Measurements from ENCODE around the gene E2F7. TPM values are rescaled to one million over a fixed set of nuclear protein-coding genes. Genes with fewer than 3 reads are reported as not detected.

Gene E2F7
- total RNA-seq: 15.9 and 17.5 TPM in 2 replicates
- long read RNA-seq, partial matches to known transcripts: 6 of 10 reads
- long read RNA-seq, other reads (novel, unspliced or antisense): 2 of 10 reads

DNA sequence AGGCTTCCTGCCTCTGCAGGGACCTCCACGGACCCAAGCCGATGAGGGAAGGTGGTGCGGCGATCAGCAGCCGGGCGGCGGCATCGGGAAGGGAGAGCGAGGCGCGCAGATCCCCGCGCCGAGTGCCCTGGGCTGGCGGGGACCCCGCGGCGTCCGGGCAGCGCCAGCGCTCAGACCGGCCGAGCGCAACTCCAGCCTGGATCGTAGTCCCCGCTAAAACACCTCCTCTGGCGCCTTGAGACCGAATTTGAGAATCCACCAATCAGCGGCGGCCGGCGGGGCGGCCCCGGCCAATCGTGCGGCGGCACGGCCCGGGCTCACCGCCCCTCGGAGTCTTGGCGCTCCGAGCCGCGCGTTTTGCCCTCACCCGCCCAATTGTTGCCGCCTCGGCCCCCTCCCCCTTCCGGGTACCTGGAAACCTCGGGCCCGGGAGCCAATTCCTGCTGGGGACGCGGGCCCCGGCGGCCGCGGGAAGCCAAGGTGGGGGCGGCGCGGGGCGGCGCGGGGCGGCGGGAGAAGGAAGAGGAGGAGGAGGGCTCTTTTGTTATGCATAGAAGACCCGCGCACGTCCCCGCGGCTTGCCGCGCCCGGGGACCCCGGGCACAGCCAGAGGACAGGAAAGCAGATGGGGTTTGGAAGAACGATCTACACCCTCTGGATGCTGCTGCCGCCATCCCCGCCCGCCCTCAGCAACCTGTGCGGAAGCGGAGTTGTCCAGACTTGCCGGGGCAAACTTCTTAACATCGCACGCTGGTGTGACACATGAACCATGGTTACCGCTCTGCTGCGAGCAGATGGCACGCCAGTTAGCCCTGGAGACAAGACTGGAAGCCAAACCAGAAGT is at the start of gene E2F7:
E2F7 (minus strand) TSS at position 209 of the 844 bp plus-strand sequence. CDS start 934 bp downstream, outside the sequence.
- Mint-ChIP-seq H3K4me3 (ENCODE audit: low read depth) (peak within 1 kb of the TSS; percentile 89), H3K36me3 (ENCODE audit: insufficient read depth) (peaks cover 3% of the 10 kb centered on the region), H3K27me3 (peaks cover 7% of the 10 kb centered on the region), H3K4me1 (ENCODE audit: low read depth) (peaks cover 13% of the 10 kb centered on the region), H3K9me3 (ENCODE audit: low read depth) (no peaks in the 10 kb centered on the region), H3K27ac (peak within 1 kb of the TSS; percentile 93)
- DNase-seq (ENCODE audit: low spot score, unreplicated experiment): peak; percentile 89
- TF ChIP-seq, protein P1, sequence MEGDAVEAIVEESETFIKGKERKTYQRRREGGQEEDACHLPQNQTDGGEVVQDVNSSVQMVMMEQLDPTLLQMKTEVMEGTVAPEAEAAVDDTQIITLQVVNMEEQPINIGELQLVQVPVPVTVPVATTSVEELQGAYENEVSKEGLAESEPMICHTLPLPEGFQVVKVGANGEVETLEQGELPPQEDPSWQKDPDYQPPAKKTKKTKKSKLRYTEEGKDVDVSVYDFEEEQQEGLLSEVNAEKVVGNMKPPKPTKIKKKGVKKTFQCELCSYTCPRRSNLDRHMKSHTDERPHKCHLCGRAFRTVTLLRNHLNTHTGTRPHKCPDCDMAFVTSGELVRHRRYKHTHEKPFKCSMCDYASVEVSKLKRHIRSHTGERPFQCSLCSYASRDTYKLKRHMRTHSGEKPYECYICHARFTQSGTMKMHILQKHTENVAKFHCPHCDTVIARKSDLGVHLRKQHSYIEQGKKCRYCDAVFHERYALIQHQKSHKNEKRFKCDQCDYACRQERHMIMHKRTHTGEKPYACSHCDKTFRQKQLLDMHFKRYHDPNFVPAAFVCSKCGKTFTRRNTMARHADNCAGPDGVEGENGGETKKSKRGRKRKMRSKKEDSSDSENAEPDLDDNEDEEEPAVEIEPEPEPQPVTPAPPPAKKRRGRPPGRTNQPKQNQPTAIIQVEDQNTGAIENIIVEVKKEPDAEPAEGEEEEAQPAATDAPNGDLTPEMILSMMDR (IDR thresholded peaks at IDR 0.05; ENCODE audit: unreplicated experiment): no peak

DNA sequence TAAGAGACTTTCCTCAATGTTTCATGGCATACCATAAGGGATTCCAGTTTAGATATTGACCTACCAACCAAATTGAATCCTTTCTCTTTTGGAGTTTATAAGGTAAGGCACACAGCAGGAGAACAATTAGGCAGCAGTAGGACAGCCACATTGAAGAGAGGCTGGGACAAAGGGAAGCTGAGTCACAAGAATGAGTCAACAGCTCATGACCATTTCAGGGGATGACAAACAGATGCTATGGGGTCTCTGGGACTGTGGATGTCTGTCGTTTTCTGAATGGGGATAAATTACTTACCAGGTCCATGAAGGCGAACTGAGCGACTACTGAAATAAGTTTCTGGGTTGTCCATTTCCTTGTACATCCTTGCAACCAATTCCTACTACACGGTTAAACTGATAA is 48.6 kb upstream of the E2F7 start:
- TF ChIP-seq, protein P1 (IDR thresholded peaks at IDR 0.05; ENCODE audit: unreplicated experiment): no peak
- Mint-ChIP-seq H3K27me3 (no peaks in the 10 kb centered on the region), H3K4me3 (ENCODE audit: low read depth) (no peak overlapping the region), H3K36me3 (ENCODE audit: insufficient read depth) (no peaks in the 10 kb centered on the region), H3K27ac (no peak overlapping the region), H3K4me1 (ENCODE audit: low read depth) (no peaks in the 10 kb centered on the region), H3K9me3 (ENCODE audit: low read depth) (peaks cover 16% of the 10 kb centered on the region)
- DNase-seq (ENCODE audit: low spot score, unreplicated experiment): no peak

DNA sequence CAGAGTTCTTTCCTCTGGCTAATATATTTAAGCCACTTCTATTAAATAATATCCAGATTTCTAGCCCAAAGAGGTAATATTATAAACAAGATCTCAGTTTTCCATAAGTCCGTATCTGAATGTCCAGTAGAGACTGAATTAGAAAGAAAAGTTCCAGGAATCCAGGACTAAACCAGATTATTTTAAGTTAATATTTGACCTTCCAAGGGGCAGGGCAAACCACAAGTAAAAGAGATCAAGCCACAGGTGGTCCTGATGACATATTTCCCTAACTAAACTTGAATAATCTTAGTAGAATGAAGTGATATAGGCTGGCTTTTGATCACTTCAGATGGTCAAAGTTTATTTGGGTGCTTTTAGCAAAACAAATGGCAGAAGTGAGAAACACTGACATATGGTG is 43.3 kb upstream of the E2F7 start:
- Mint-ChIP-seq H3K27ac (no peak overlapping the region), H3K27me3 (no peaks in the 10 kb centered on the region), H3K4me1 (ENCODE audit: low read depth) (peaks cover 6% of the 10 kb centered on the region)

GRCh38 chr12:77107121-77107520 is 41.8 kb upstream of the E2F7 start:
- TF ChIP-seq, protein P1 (IDR thresholded peaks at IDR 0.05; ENCODE audit: unreplicated experiment): no peak
- H3K9me3 Mint-ChIP-seq (ENCODE audit: low read depth): peaks cover 19% of the 10 kb centered on the region
- H3K4me3 Mint-ChIP-seq (ENCODE audit: low read depth): no peak overlapping the region
- no peaks in the 10 kb centered on the region for H3K27me3 Mint-ChIP-seq
- no peaks in the 10 kb centered on the region for H3K36me3 Mint-ChIP-seq (ENCODE audit: insufficient read depth)
- peaks cover 11% of the 10 kb centered on the region for H3K4me1 Mint-ChIP-seq (ENCODE audit: low read depth)
- H3K27ac Mint-ChIP-seq: no peak overlapping the region
- no peak for DNase-seq (ENCODE audit: low spot score, unreplicated experiment)

More for the DNA sequence above, 43.3 kb upstream of the E2F7 start:
- peaks cover 19% of the 10 kb centered on the region for H3K9me3 Mint-ChIP-seq (ENCODE audit: low read depth)
- no peak overlapping the region for H3K4me3 Mint-ChIP-seq (ENCODE audit: low read depth)
- no peak for DNase-seq (ENCODE audit: low spot score, unreplicated experiment)
- TF ChIP-seq, protein P1 (IDR thresholded peaks at IDR 0.05; ENCODE audit: unreplicated experiment): no peak
- H3K36me3 Mint-ChIP-seq (ENCODE audit: insufficient read depth): no peaks in the 10 kb centered on the region

GRCh38 chr12:77104792-77105191 is 39.4 kb upstream of the E2F7 start:
- Mint-ChIP-seq H3K9me3 (ENCODE audit: low read depth) (peaks cover 4% of the 10 kb centered on the region), H3K27ac (no peak overlapping the region), H3K4me3 (ENCODE audit: low read depth) (no peak overlapping the region), H3K27me3 (no peaks in the 10 kb centered on the region), H3K4me1 (ENCODE audit: low read depth) (peaks cover 11% of the 10 kb centered on the region), H3K36me3 (ENCODE audit: insufficient read depth) (no peaks in the 10 kb centered on the region)
- no peak for DNase-seq (ENCODE audit: low spot score, unreplicated experiment)
- TF ChIP-seq, protein P1 (IDR thresholded peaks at IDR 0.05; ENCODE audit: unreplicated experiment): no peak
